ENCODE data around the gene CYP19A1.
"Not testable (repeated sequence)": the region's sequence is repeated elsewhere in the genome, so short reads cannot be mapped to it uniquely, and the experiment has no call there.

CYP19A1 gene

DNA sequence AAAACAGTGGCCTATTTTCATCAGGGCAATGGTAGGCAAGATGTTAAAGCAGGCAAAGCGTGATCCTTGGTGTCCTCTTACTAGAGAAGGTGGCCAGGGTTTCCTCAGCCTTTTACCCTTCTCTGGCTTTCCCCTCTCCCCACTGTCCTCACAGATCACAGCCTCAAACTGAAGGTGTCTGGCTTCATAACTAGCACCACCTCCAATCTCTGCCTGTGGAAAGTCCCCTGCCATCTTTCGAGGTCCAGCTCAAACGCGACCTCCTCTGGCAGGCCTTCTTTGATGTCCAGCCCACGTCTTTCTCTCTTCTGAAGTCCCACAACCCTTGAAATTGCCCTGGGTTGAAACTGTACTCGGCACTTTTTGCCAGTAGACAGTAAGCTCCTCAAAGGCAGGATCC lies 35.9 kb downstream of the CYP19A1 start:
- H3K4me3 ChIP-seq (ENCODE audit: low read depth, low read length): no peak overlapping the region

DNA sequence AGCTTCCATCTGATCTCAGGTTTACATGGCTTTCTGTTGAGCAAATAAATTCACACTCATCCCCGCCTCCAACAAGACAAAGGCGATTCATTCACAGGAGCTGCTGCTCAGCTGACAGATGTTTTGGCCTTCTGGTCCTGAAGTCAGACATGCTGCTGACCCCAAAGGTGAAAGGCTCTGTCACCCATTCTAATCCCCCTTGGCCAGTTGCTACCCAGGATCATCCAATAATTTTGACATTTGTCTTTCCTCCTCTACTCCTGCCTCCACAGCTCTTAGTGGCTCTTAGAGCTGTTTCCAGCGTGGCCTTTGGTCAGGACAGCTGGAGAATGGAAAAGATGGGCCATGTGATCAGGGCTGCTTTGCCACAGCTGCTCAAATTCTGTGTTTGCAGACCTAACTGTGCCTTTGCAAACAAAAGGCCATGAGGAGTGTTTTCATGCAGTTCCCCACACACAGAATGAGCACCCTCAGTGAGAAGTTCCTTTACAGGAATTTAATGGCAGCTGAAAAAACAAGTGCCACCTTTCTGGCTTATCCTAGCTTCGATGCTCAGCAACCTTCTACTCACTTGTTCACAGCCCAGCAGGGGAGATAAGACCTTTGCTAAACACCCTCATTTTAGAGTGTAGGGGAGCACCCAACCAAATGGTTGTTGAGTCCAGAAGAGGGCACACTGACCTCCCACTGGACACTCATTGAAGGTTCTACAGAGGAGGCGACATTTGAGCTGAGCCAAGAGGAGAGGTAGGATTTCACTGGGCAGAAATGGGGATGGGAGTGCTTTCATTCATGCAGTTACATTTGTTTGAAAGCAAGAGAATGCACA lies 39.0 kb downstream of the CYP19A1 start:
- no peak overlapping the region for H3K4me3 ChIP-seq (ENCODE audit: low read depth, low read length)

- H3K4me3 ChIP-seq (ENCODE audit: low read depth, low read length): no peak overlapping the region
Observed at GRCh38 chr15:51298620-51299019, 39.8 kb downstream of the CYP19A1 start.

DNA sequence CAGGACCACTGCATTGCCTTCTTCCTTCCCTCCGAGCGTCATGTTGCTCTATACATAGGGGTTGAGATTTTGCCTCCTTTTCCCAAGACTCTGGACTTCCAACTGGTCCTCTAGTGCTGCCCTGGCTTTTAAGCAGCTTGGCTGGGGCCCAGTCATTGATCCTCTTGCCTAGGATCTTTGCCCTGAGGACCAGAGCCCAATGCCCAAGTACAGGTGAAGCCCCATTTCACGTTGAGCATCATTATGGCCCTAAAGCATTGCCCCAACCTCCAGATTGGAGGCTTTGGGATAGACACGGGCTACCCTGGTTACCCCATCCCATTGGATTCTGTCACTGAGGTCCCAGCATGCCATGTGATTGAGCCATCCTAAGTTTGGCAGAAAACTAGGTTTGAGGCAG lies 47.7 kb downstream of the CYP19A1 start:
- H3K4me3 ChIP-seq (ENCODE audit: low read depth, low read length): no peak overlapping the region

GRCh38 chr15:51289290-51289689 lies 49.1 kb downstream of the CYP19A1 start:
- no peak overlapping the region for H3K4me3 ChIP-seq (ENCODE audit: low read depth, low read length)

DNA sequence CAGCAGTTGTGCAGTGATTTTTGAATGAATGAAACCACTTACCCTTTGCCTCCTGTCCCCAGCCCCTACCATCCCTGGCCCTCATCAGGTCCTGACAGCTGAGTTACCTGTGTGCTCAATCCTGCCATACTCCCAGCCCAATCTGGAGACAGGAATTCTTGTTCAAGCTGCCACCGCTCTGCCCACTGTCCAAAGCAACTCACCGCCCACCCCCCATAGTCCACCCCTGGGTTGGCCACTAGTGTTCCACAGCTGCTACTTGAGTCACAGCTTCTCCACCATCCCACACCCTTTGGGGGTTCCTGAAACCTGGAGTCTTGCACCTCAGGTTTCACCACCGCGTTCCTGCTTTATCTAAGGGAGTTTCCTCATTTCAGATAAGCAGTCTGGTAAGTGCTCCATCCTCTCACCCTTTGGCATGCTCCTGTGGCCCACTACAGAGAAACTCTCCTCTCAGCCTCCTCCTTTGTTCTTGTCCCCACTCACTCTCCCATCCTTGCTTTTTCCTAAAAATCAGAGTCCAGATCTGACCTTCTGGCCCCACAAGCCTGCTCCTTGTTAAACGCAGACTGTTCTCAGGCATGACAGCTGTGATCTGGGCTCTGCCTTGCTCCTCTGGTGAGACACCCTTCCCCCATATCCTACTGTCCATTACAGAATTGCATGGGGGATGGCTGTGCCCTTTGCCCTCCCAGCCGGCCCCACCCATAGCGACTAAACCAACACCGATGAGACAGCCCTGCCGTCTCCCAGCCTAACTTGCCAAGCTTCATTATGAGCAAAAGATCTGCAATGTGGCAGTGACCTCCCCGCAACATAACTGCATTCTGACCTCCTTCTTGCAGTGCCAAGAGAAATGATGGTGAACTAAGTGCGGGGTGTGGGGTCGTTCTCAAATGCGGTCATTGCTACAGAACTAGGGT lies 50.0 kb downstream of the CYP19A1 start:
- H3K4me3 ChIP-seq (ENCODE audit: low read depth, low read length): no peak overlapping the region

- H3K4me3 ChIP-seq (ENCODE audit: low read depth, low read length): no peak overlapping the region
Observed at GRCh38 chr15:51286816-51287215, 51.6 kb downstream of the CYP19A1 start.

GRCh38 chr15:51285399-51285798 lies 53.0 kb downstream of the CYP19A1 start:
- no peak overlapping the region for H3K4me3 ChIP-seq (ENCODE audit: low read depth, low read length)

GRCh38 chr15:51284871-51285270 lies 53.5 kb downstream of the CYP19A1 start:
- H3K4me3 ChIP-seq (ENCODE audit: low read depth, low read length): no peak overlapping the region

DNA sequence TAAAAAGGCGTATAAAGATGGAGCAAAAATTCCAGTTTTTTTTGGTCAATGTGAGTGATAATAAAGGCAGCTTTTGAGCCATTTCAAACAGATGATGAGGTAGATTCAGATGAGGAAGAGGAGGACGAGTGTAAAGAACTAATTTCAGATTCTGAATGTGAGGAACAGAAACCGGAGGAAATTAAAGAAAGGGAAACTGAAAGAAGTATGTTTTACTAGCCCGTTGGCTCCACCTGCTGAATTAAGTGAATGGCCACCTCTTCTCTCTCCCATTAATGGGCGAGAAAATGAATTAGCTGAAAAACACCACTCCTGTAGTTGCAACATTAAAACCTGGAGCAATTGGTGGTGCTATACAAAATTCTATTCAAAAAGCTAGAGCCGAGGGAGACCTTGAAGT lies 55.4 kb downstream of the CYP19A1 start:
- no peak overlapping the region for H3K4me3 ChIP-seq (ENCODE audit: low read depth, low read length)

DNA sequence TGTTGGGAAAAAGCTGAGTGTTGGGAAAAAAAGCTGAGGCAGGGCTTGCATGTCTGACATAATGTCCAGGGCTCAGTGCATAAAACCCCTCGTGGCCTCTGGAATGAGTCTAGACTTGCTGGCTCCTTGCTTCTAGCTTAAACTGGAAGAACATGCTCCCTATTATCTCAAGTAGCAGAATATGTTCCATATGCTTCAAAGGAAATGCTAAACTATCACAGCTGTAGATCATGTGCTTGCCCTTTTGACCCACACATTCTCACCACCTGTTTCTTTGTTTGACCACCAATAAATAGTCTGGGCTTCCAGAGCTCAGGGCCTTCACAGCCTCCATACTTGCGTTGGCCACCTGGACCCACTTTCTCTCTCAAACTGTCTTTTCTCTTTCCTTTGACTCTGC lies 56.2 kb downstream of the CYP19A1 start:
- H3K4me3 ChIP-seq (ENCODE audit: low read depth, low read length): not testable (repeated sequence)

- H3K4me3 ChIP-seq (ENCODE audit: low read depth, low read length): no peak overlapping the region
Observed at GRCh38 chr15:51281368-51281967, 56.9 kb downstream of the CYP19A1 start.

DNA sequence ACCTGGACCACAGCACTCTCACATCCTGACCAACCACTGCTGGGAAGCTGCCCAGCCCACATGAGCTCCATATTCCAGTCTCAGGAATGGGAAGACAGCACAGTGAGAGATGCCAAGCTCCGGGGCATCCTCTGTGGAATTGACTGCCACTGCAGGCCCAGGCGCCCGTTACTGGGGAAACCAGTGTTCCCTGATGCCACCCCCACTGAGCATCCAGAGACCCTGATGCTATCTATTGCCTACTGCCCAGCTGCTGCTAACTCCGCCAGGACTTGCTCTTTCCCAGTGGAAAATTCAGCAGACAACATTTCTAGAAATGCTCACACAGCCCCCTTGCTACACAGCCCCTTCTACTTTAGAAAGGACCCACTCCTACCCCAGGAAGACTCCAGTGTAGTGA lies 57.6 kb downstream of the CYP19A1 start:
- no peak overlapping the region for H3K4me3 ChIP-seq (ENCODE audit: low read depth, low read length)

DNA sequence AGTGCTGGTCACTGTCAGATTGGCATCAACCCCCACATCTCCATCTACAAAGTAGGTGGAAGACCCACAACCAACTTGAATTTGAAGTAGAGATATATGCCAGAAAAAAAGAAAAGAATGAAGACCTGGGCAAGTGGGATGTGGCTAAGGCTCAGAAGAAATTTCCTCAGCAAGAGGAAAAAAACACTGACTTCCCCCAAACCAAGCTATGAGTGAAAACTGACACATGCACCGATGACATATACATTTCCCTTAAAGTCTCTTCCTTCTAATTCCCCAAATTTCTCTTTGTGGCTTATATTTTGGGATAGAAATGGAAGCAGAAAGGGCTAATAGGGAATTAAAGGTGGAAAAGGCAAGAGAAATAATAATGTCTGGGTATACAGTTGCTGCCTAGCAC lies 59.0 kb downstream of the CYP19A1 start:
- no peak overlapping the region for H3K4me3 ChIP-seq (ENCODE audit: low read depth, low read length)

DNA sequence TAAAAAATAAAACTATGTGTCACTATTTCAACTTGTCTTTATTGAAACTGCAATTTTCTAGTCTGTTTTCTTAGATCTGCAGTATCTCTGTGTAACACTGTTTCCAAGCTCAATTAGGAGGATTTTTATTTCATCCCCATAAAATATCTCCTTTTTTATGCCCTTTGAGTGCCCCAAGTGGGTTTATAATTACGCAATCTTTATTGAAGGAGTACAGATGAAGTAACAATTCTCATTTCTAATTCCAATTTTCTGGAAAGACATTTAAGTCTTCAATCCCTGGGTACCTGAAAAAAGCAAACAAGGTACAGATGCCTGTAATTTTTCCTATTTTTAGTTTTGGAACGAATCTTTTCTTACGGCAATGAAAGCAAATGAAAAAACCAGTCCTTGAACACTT lies 61.3 kb downstream of the CYP19A1 start:
- no peak overlapping the region for H3K4me3 ChIP-seq (ENCODE audit: low read depth, low read length)

- H3K4me3 ChIP-seq (ENCODE audit: low read depth, low read length): no peak overlapping the region
Observed at GRCh38 chr15:51274956-51275355, 63.4 kb downstream of the CYP19A1 start.

DNA sequence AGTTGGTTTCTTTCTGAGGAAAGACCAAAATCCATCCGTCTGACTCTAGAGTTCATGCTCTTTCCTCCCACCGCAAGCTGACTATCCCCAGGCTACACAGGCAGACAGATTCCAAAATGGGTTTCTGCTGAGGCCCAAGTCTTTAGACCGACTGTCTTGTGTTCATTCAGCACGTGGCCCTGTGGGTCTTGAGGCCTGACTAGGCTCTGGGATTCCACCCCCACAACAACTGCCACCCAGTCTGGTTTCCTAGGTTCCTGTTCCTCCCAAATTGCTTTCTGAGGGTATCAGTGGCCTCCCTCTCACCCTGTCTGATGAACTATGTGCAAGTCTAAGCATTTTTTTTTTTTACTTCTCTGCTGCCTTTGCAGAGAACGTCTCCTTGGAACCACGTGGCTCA lies 67.7 kb downstream of the CYP19A1 start:
- H3K4me3 ChIP-seq (ENCODE audit: low read depth, low read length): no peak overlapping the region

GRCh38 chr15:51269496-51269895 lies 68.9 kb downstream of the CYP19A1 start:
- H3K4me3 ChIP-seq (ENCODE audit: low read depth, low read length): no peak overlapping the region

DNA sequence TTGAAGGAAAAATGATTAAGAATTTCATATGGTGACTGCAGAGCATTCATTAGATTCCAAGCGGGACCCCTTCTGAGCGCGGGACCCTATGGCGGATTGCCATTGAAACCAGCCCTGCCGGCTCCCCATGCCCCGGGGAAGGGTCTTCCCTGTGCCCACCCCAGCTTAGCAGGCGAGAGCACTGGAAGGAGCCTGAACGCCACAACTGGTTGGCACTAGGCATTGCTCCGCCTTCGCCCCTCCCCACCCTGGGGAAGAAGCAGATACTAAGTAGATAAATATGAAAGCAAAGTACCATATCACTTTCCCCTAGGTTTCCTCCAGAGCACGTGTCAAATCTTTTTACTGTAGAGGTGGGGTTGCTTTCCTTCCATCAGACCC lies 70.7 kb downstream of the CYP19A1 start:
- peak overlapping the region; percentile 40 for H3K4me3 ChIP-seq (ENCODE audit: low read depth, low read length)

DNA sequence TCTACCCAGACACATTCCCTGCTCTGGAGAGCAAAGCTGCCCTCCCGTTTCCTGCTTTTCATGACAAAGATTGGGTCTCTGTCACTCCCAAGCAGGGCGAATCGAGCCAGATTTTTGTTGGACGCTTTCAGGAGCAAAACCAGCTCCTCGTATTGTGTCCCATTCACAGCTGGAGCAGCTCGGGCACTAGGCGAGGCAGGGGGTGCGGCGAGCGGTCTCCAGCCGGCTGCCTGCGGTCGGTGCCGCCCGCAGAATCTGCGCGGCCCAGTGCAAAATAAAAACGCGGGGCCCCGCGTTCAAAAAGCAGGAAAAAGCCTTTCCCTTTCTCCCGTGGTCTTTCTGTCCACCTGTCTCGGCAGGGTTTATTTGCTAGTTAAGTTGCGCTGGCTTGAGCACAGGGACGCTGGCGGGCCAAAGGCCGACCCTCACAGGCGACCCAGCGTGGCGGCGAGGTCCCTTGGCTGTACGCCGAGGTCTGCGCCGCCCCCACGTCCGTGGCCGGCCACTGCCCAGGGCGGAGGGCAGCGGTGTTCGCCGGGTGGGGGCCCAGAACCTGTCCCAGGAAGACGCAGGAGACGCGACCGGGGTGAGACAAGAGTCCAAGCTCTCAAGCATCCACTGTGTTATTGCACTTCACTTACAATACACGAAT lies 71.2 kb downstream of the CYP19A1 start:
- H3K4me3 ChIP-seq (ENCODE audit: low read depth, low read length): peak overlapping the region; percentile 40

DNA sequence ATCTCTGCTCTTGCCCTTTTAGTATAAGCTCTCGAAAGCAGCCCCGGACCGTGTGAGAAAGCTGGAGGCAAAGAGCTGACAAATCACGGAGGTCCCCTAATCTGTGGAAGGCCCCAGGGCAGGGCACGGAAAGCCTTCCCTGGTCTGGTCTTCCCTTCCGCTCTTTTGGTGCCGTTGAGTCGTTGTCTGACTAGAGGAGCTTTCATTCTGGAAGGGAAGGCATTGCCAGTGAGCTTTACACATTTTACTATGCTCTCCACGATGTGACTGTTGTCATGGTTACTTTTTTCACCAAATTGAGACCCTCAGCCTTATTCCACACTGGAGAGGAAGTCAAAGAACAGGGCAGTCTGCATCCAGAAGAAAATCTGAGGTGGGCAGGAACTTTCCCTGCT lies 71.7 kb downstream of the CYP19A1 start:
- H3K4me3 ChIP-seq (ENCODE audit: low read depth, low read length): peak overlapping the region; percentile 40

Data from iPS-11a (cell line).